Measurements from ENCODE around the gene MYF6. TPM values are rescaled to one million over a fixed set of nuclear protein-coding genes. Genes with fewer than 3 reads are reported as not detected.

The MYF6 gene
- total and polyA plus RNA-seq, 2 of the 8 experiments (the other 6 are each of a cell fraction or from before 2014, with no cell fraction given): 0.39 TPM; not detected in 1

- no peak for TF ChIP-seq USF2 (IDR thresholded peaks at IDR 0.05; ENCODE audit: low read length)
- no peak for TF ChIP-seq ZNF274 (IDR thresholded peaks at IDR 0.05; ENCODE audit: borderline replicate concordance, extremely low read depth, low read length)
- no peak for TF ChIP-seq MAX (IDR thresholded peaks at IDR 0.05)
- TF ChIP-seq BACH1 (IDR thresholded peaks at IDR 0.05; ENCODE audit: low read length): no peak
- no peak for TF ChIP-seq POLR2A (IDR thresholded peaks at IDR 0.05; ENCODE audit: control extremely low read depth in 1 of 2, low read depth in 2 of 2, low read length in 2 of 2)
- no peak for TF ChIP-seq FOSL1 (IDR thresholded peaks at IDR 0.05; ENCODE audit: insufficient read depth, low read depth, low read length)
Observed at GRCh38 chr12:80707126-80707829, at the start of gene MYF6 (continued).

All from H1 (cell line).